ENCODE data around the gene ZNF526. TPM values are rescaled to one million over a fixed set of nuclear protein-coding genes. Genes with fewer than 3 reads are reported as not detected.
A peak's percentile ranks its signal among the peaks of the same experiment; 100 is the strongest.

Gene ZNF526
- total and polyA plus RNA-seq, 9 of the 15 experiments (the other 6 are each of a cell fraction or from before 2014, with no cell fraction given): 1.3 to 17.9 (median 6.2) TPM

GRCh38 chr19:42268142-42268703 is 48.1 kb downstream of the ZNF526 start (continued):
- no peak for TF ChIP-seq HNRNPLL (IDR thresholded peaks at IDR 0.05; ENCODE audit: low read depth, low read length, poor library complexity, severe bottlenecking)
- TF ChIP-seq HES1 (IDR thresholded peaks at IDR 0.05; ENCODE audit: low read depth): no peak
- no peak for TF ChIP-seq SMARCE1 (IDR thresholded peaks at IDR 0.05)
- no peak for TF ChIP-seq HOMEZ (CRISPR knock-in tag; IDR thresholded peaks at IDR 0.05)
- no peak for TF ChIP-seq HLTF (IDR thresholded peaks at IDR 0.05)
- TF ChIP-seq TCF7 (IDR thresholded peaks at IDR 0.05; ENCODE audit: borderline replicate concordance): no peak
- no peak for TF ChIP-seq ZNF398 (CRISPR knock-in tag; IDR thresholded peaks at IDR 0.05)
- no peak for TF ChIP-seq ZNF79 (CRISPR knock-in tag; IDR thresholded peaks at IDR 0.05; ENCODE audit: low read depth)
- TF ChIP-seq HDAC1 (IDR thresholded peaks at IDR 0.05): no peak
- peak; percentile 63 for TF ChIP-seq TAF1 (IDR thresholded peaks at IDR 0.05; ENCODE audit: control insufficient read depth, extremely low read depth, insufficient read depth, low read length, severe bottlenecking)
- no peak for TF ChIP-seq NUFIP1 (IDR thresholded peaks at IDR 0.05; ENCODE audit: partially characterized antibody)
- TF ChIP-seq ZNF408 (CRISPR knock-in tag; IDR thresholded peaks at IDR 0.05; ENCODE audit: low read depth): no peak
- no peak for TF ChIP-seq ZEB2 (IDR thresholded peaks at IDR 0.05)
- TF ChIP-seq SNAPC5 (CRISPR knock-in tag; IDR thresholded peaks at IDR 0.05): no peak
- no peak; the same call in 1 of the 2 replicates for TF ChIP-seq SMARCA4 (IDR thresholded peaks at IDR 0.05)
- no peak; the same call in 1 of the 2 replicates for TF ChIP-seq CTBP1 (IDR thresholded peaks at IDR 0.05; ENCODE audit: borderline replicate concordance)
- no peak for TF ChIP-seq MLX (CRISPR knock-in tag; conservative IDR thresholded peaks at IDR 0.05)
- no peak for TF ChIP-seq HBP1 (CRISPR knock-in tag; IDR thresholded peaks at IDR 0.05)
- peak; percentile 95 for TF ChIP-seq ZBTB5 (IDR thresholded peaks at IDR 0.05)
- no peak for TF ChIP-seq GATA2 (CRISPR knock-in tag; IDR thresholded peaks at IDR 0.05)

Data from K562 (cell line).